T-cell (primary cell): ENCODE results near the gene YJEFN3. TPM values are rescaled to one million over a fixed set of nuclear protein-coding genes. Genes with fewer than 3 reads are reported as not detected.

ENCODE experiments used
- ATAC-seq, 4 experiments: fragments of 200-7000 bp in 3 of 4; fragments of 150-1000 bp in 1 of 4; cut with Tn5 transposase; replicated peaks in 1 of 4; 1 replicate in 3 of 4; 2 replicates in 1 of 4; pipeline ENCODE4 v1.10.0; 2021; ENCODE audit warnings: moderate library complexity in 3 of 4, mild to moderate bottlenecking in 2 of 4, moderate number of reproducible peaks in 1 of 4
- CTCF ChIA-PET, 2 donors: fragments of 300-600 bp; sonication (Branson Sonifier 250); formaldehyde crosslinking; loops; one replicate each; lab custom pipeline; 2022; ENCODE audit warnings: antibody characterized with exemption in 2 of 2; lab: Charles Lee
- POLR2A ChIA-PET, 2 donors: fragments of 300-600 bp; sonication (Branson Sonifier 250); formaldehyde crosslinking; loops; one replicate each; lab custom pipeline; 2022; ENCODE audit warnings: antibody characterized with exemption in 2 of 2; lab: Charles Lee
- DNase-seq, 35 experiments: peaks; one replicate each; pipeline versions ENCODE4 v3.0.0 to v3.0.0-alpha.2; 2013 to 2023
- H3K27ac ChIP-seq: one replicate; pipeline ENCODE4 v1.5.1; 2013; ENCODE audit warnings: low read length
- H3K27me3 ChIP-seq, 2 experiments: replicated peaks in 1 of 2; 1 replicate in 1 of 2; 2 replicates in 1 of 2; pipeline versions ENCODE4 v1.6.1 to v1.7.0; 2013; ENCODE audit warnings: low read length in 1 of 2, mixed read lengths in 1 of 2; ENCODE audit not compliant: control insufficient read depth in 2 of 2, insufficient read depth in 2 of 2; ENCODE audit errors: extremely low read depth in 1 of 2
- H3K36me3 ChIP-seq, 2 donors: 1 replicate in 1 of 2; 2 replicates in 1 of 2; pipeline versions ENCODE4 v1.6.1 to v1.7.0; 2013; ENCODE audit warnings: low read length in 1 of 2; ENCODE audit not compliant: control insufficient read depth in 2 of 2, insufficient read depth in 1 of 2; ENCODE audit errors: extremely low read depth in 1 of 2
- H3K4me1 ChIP-seq, 2 experiments: 1 replicate in 1 of 2; 2 replicates in 1 of 2; pipeline versions ENCODE4 v1.6.1 to v1.7.0; 2013; ENCODE audit warnings: low read length in 2 of 2, mixed read lengths in 1 of 2; ENCODE audit not compliant: insufficient read depth in 2 of 2, control insufficient read depth in 1 of 2; ENCODE audit errors: extremely low read depth in 1 of 2
- H3K4me3 ChIP-seq, 2 donors: 1 replicate in 1 of 2; 2 replicates in 1 of 2; pipeline versions ENCODE4 v1.5.1 to v1.7.0; 2013; ENCODE audit warnings: mild to moderate bottlenecking in 2 of 2, low read length in 1 of 2, moderate library complexity in 1 of 2; ENCODE audit not compliant: control insufficient read depth in 1 of 2; ENCODE audit errors: extremely low read depth in 1 of 2
- H3K9me3 ChIP-seq: 2 replicates; pipeline ENCODE4 v1.7.0; 2013
- H3K27ac Mint-ChIP-seq, 2 donors: one replicate each; pipeline ENCODE4 v1.8.0; 2020 to 2021; ENCODE audit warnings: mild to moderate bottlenecking in 2 of 2, mixed read lengths in 2 of 2
- H3K27me3 Mint-ChIP-seq, 2 donors: one replicate each; pipeline ENCODE4 v1.8.0; 2021 to 2022; ENCODE audit warnings: mixed read lengths in 2 of 2
- H3K36me3 Mint-ChIP-seq: one replicate; pipeline ENCODE4 v1.8.0; 2021; ENCODE audit warnings: mixed read lengths
- H3K4me1 Mint-ChIP-seq, 3 donors: one replicate each; pipeline ENCODE4 v1.8.0; 2020 to 2022; ENCODE audit warnings: mixed read lengths in 3 of 3, mild to moderate bottlenecking in 1 of 3
- H3K4me3 Mint-ChIP-seq, 3 donors: one replicate each; pipeline ENCODE4 v1.8.0; 2020 to 2022; ENCODE audit warnings: mild to moderate bottlenecking in 3 of 3, mixed read lengths in 3 of 3, moderate library complexity in 3 of 3
- H3K9me3 Mint-ChIP-seq, 3 donors: one replicate each; pipeline ENCODE4 v1.8.0; 2020 to 2022; ENCODE audit warnings: mixed read lengths in 3 of 3
- WGBS: methylation state at CpG from one replicate; pipeline ENCODE4 v1.1.5; 2013; ENCODE audit warnings: missing lambda C conversion rate; ENCODE audit not compliant: insufficient coverage; 5-methylcytosine and 5-hydroxymethylcytosine counted together
- total RNA-seq, 35 experiments: library from RNA in 6 of 35; stranded (reverse) in 6 of 35; fragments of 120-200 nt in 1 of 35; gene quantifications; one replicate each; pipeline versions ENCODE4 v1.2.1 to v1.2.4 and lab custom pipeline; 2013 to 2026

The YJEFN3 gene
- total RNA-seq, 5 donors from 2014 or later (not counting 1 experiment from before 2014, with no cell fraction given) = 5.4 to 14.2 (median 12.5) TPM

- H3K27ac Mint-ChIP-seq = no peak overlapping the region
- ChIA-PET POLR2A (no interaction called here), CTCF (no interaction called here)
- DNase-seq = no peak
- Histone ChIP-seq H3K27me3 (peaks cover 0 to 66% of the 10 kb centered on the region in 2 experiments), H3K27ac (no peak overlapping the region), H3K36me3 (no peaks in the 10 kb centered on the region), H3K4me1 (peaks cover 4 to 28% of the 10 kb centered on the region in 2 experiments), H3K4me3 (no peak overlapping the region), H3K9me3 (no peaks in the 10 kb centered on the region)
- H3K36me3 Mint-ChIP-seq = no peaks in the 10 kb centered on the region
- 90% methylated on average over 53 of the region's 53 CpGs for WGBS
- H3K4me1 Mint-ChIP-seq = peaks cover 11 to 18% (median 15%) of the 10 kb centered on the region in 3 donors
- H3K27me3 Mint-ChIP-seq = peaks cover 0 to 4% of the 10 kb centered on the region in 2 donors
- ATAC-seq = no peak
- no peaks in the 10 kb centered on the region for H3K9me3 Mint-ChIP-seq
- H3K4me3 Mint-ChIP-seq = no peak overlapping the region
These were observed 16.4 kb downstream of the YJEFN3 start for GRCh38 chr19:19544954-19545591.

DNA sequence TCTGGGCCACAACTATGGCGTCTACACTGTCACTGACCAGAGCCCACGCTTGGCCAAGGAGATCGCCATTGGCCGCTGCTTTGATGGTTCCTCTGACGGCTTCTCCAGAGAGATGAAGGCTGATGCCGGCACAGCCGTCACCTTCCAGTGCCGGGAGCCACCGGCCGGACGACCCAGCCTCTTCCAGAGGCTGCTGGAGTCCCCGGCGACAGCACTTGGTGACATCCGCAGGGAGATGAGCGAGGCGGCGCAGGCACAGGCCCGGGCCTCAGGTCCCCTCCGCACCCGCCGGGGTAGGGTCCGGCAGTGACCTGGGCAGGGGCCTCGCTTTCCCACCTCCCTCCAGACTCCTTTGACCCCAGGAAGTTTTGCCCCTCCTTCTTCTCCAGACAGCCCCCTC lies 17.0 kb downstream of the YJEFN3 start:
- no peak overlapping the region for H3K27ac ChIP-seq
- H3K36me3 ChIP-seq = no peaks in the 10 kb centered on the region
- no peaks in the 10 kb centered on the region for H3K36me3 Mint-ChIP-seq
- ATAC-seq (no peak), DNase-seq (no peak)
- H3K9me3 Mint-ChIP-seq = no peaks in the 10 kb centered on the region
- no peak overlapping the region for H3K4me3 Mint-ChIP-seq
- ChIA-PET CTCF (no interaction called here), POLR2A (no interaction called here)
- WGBS = 95% methylated on average over 21 of the region's 23 CpGs
- peaks cover 2 to 22% of the 10 kb centered on the region in 2 experiments for H3K4me1 ChIP-seq
- H3K27ac Mint-ChIP-seq = no peak overlapping the region
- H3K9me3 ChIP-seq = no peaks in the 10 kb centered on the region
- peaks cover 9 to 16% (median 12%) of the 10 kb centered on the region in 3 donors for H3K4me1 Mint-ChIP-seq
- no peak overlapping the region for H3K4me3 ChIP-seq
- peaks cover 0 to 69% of the 10 kb centered on the region in 2 experiments for H3K27me3 ChIP-seq
- H3K27me3 Mint-ChIP-seq = peaks cover 0 to 4% of the 10 kb centered on the region in 2 donors

DNA sequence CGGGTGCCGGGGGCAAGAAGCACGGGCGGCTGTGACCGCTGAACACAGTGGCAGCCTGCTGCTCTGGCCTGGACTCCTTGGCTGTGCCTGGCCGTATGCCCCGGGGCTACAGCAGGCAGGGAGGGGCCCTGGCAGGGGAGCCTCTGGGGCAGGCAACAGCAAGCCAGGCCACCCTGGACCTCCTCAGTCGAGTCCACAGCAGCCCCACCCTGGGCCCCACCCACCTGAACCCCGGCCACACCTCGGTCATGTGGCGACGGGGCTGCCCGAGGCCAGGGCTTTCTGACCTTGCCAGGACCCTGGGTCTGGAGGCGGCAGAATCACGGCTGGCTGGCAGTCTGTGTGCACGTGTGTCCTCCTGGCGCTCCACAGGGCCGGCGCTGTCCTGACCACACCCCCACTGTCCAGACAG lies 18.0 kb downstream of the YJEFN3 start:
- H3K4me1 ChIP-seq = peaks cover 0 to 11% of the 10 kb centered on the region in 2 experiments
- H3K36me3 ChIP-seq = no peaks in the 10 kb centered on the region
- ChIA-PET CTCF (no interaction called here), POLR2A (no interaction called here)
- peaks cover 0 to 59% of the 10 kb centered on the region in 2 experiments for H3K27me3 ChIP-seq
- WGBS = 83% methylated on average over 17 of the region's 19 CpGs
- ATAC-seq = no peak
- Mint-ChIP-seq H3K4me1 (peaks cover 2 to 9% (median 6%) of the 10 kb centered on the region in 3 donors), H3K27me3 (peaks cover 0 to 4% of the 10 kb centered on the region in 2 donors), H3K4me3 (no peak overlapping the region), H3K36me3 (no peaks in the 10 kb centered on the region), H3K9me3 (no peaks in the 10 kb centered on the region), H3K27ac (peak overlapping the region in 1 of 2 donors; percentile 22)
- no peak overlapping the region for H3K27ac ChIP-seq
- no peak overlapping the region for H3K4me3 ChIP-seq
- no peak for DNase-seq
- H3K9me3 ChIP-seq = no peaks in the 10 kb centered on the region

DNA sequence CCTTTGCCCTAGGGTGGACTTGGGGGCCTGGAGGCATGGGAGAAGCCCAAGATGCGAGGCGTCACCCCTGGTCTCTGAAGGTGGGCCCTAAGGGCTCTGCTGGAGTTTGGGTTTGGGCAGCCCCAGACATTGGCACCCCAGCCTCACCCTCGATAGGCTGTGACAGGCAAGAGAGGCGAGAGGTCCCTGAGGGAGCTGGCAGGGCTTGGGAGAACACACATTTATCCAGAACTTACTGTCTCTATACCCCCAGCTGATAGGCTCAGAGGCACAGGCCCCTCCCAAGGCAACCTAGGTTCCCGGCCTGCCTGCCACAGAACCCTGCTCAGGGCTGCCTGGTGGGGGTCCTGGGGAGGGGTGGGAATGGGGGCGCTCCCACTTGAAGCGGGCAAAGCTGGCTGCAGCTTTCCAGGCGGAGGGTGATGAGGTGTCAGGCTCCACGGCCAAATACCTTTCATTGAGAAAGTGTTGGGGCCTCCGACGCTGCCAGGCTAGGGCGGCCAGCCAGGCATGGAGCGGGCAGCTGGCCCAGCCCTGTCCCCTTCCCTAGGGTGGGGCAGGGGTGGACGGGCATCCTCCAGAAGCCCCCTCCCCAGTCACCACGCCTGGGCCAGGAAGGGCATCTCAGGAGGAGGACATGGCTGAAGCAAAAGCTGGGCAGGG lies 19.1 kb downstream of the YJEFN3 start:
- Mint-ChIP-seq H3K27me3 (no peaks in the 10 kb centered on the region), H3K36me3 (no peaks in the 10 kb centered on the region), H3K9me3 (no peaks in the 10 kb centered on the region), H3K4me1 (no peaks in the 10 kb centered on the region), H3K4me3 (no peak overlapping the region), H3K27ac (no peak overlapping the region)
- ATAC-seq = no peak
- Histone ChIP-seq H3K4me3 (no peak overlapping the region), H3K9me3 (no peaks in the 10 kb centered on the region), H3K4me1 (peaks cover 0 to under 1% of the 10 kb centered on the region in 2 experiments), H3K27ac (no peak overlapping the region), H3K27me3 (peaks cover 0 to 51% of the 10 kb centered on the region in 2 experiments), H3K36me3 (no peaks in the 10 kb centered on the region)
- no peak for DNase-seq
- WGBS = 73% methylated on average over 5 of the region's 15 CpGs
- POLR2A ChIA-PET = interaction anchor here in 1 of 2 donors (0.7 kb wide), 1 partner anchor 51 kb away, joined by 3 read pairs; no protein-coding TSS in a partner anchor
- CTCF ChIA-PET = no interaction called here

DNA sequence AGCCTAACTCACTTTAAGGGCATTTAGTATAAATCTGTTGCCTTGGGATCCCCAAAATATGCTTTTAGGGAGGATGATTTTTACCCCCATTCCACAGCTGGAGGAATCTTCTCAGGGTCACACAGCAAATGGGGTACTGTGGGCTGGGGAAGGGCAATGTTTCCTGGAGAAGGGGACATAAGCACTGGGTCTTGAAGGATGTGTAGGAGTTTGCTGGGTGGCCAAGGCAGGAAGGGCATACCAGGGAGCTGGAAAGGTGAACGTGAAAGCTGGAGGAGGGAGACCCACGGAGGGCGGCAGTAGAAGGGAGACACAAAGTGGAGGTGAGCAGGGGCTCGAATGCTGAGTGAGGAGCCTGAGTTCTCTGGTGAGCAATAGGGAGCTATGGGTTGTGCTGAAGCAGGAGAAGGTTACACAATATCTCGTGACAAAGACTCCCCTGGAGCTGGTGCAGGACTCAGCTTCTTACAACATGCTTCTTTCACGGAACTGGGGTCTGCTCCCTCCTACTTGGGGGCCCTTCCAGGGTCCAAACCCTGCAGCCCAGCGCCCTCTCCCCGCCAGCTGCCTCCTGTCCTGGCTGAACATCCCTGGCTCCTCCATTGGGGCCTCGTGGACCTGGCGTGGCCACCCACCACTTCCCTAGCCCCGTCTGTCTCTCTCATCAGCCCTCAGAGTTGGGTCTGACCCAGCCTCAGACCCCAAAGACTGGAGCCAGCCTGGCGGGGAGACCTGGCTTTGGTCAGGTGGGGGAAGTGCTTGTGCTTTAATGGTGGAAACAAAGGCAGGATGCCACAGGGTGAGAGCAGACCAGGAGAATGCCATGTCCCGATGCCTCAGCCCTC lies 20.4 kb downstream of the YJEFN3 start:
- Histone ChIP-seq H3K27me3 (peaks cover 0 to 39% of the 10 kb centered on the region in 2 experiments), H3K4me1 (peaks cover 0 to 1% of the 10 kb centered on the region in 2 experiments), H3K27ac (no peak overlapping the region), H3K4me3 (no peak overlapping the region), H3K36me3 (no peaks in the 10 kb centered on the region), H3K9me3 (no peaks in the 10 kb centered on the region)
- ChIA-PET POLR2A (interaction anchor here in 1 of 2 donors (0.5 kb wide), 1 partner anchor 45 kb away, joined by 4 read pairs; no protein-coding TSS in a partner anchor), CTCF (interaction anchor here in 1 of 2 donors (0.6 kb wide), 1 partner anchor 63 kb away, joined by 3 read pairs; no protein-coding TSS in a partner anchor)
- Mint-ChIP-seq H3K4me3 (no peak overlapping the region), H3K27me3 (no peaks in the 10 kb centered on the region), H3K9me3 (no peaks in the 10 kb centered on the region), H3K4me1 (no peaks in the 10 kb centered on the region), H3K27ac (no peak overlapping the region), H3K36me3 (no peaks in the 10 kb centered on the region)
- no peak for DNase-seq
- ATAC-seq = no peak
- 69% methylated on average over 7 of the region's 13 CpGs for WGBS
